H1 (cell line): Measurements from ENCODE around the gene JPT1. TPM values are rescaled to one million over a fixed set of nuclear protein-coding genes. Genes with fewer than 3 reads are reported as not detected.

ENCODE experiments used
- BCL11A ChIP-seq, 2 experiments: IDR thresholded peaks; one replicate each; pipeline ENCODE4 v1.6.1; 2011; ENCODE audit warnings: low read depth in 2 of 2, low read length in 2 of 2, mild to moderate bottlenecking in 2 of 2
- CBX5 ChIP-seq: fragments of 300-800, 300-1000 bp; sonication (generic); IDR thresholded peaks from 2 replicates; pipeline ENCODE4 v1.7.1; 2016; ENCODE audit warnings: antibody characterized with exemption, low read length, low read depth
- CEBPB ChIP-seq: IDR thresholded peaks from 2 replicates; pipeline ENCODE4 v1.6.1; 2012; ENCODE audit warnings: low read depth, low read length
- CTBP2 ChIP-seq: IDR thresholded peaks from 2 replicates; pipeline ENCODE4 v1.7.0; 2011; ENCODE audit warnings: borderline replicate concordance, mild to moderate bottlenecking, moderate library complexity, mixed read lengths, low read length; ENCODE audit not compliant: insufficient read depth, insufficient read length
- EZH2 ChIP-seq: fragments of 200-600 bp; sonication (generic); IDR thresholded peaks from 2 replicates; pipeline ENCODE4 v1.7.1; 2012; ENCODE audit warnings: low read depth, mild to moderate bottlenecking, moderate library complexity, low read length, inconsistent platforms; ENCODE audit not compliant: severe bottlenecking
- HDAC6 ChIP-seq: IDR thresholded peaks from one replicate; pipeline ENCODE4 v1.7.1; 2012; ENCODE audit warnings: low read depth, mild to moderate bottlenecking, inconsistent platforms, low read length, moderate library complexity
- JUND ChIP-seq: IDR thresholded peaks from 2 replicates; pipeline ENCODE4 v1.6.1; 2011; ENCODE audit warnings: mild to moderate bottlenecking, improper control_type of control experiment, low read length
- KDM1A ChIP-seq: fragments of 200-600, 300-600 bp; sonication (generic); IDR thresholded peaks from 2 replicates; pipeline ENCODE4 v1.7.1; 2016; ENCODE audit warnings: mild to moderate bottlenecking, low read length, borderline replicate concordance
- MAFK ChIP-seq: IDR thresholded peaks from 2 replicates; pipeline ENCODE4 v1.6.1; 2012; ENCODE audit warnings: low read depth, mild to moderate bottlenecking, improper control_type of control experiment, low read length
- MAX ChIP-seq: IDR thresholded peaks from 2 replicates; pipeline ENCODE4 v1.6.1; 2012; ENCODE audit warnings: inconsistent platforms
- POLR2A ChIP-seq, 2 experiments: IDR thresholded peaks; 1 replicate in 1 of 2; 2 replicates in 1 of 2; pipeline ENCODE4 v1.6.1; 2011; ENCODE audit warnings: low read depth in 2 of 2, low read length in 2 of 2, mild to moderate bottlenecking in 2 of 2; ENCODE audit errors: control extremely low read depth in 1 of 2
- POLR2AphosphoS5 ChIP-seq: IDR thresholded peaks from 2 replicates; pipeline ENCODE4 v1.6.1; 2011; ENCODE audit warnings: low read depth, low read length
- POU5F1 ChIP-seq: IDR thresholded peaks from 2 replicates; pipeline ENCODE4 v1.6.1; 2011; ENCODE audit warnings: low read depth, mild to moderate bottlenecking, low read length, moderate library complexity
- RBBP5 ChIP-seq: IDR thresholded peaks from 2 replicates; pipeline ENCODE4 v1.7.1; 2012; ENCODE audit warnings: low read depth, mild to moderate bottlenecking, inconsistent platforms, low read length, moderate library complexity, borderline replicate concordance
- RXRA ChIP-seq: IDR thresholded peaks from 2 replicates; pipeline ENCODE4 v1.6.1; 2011; ENCODE audit warnings: low read depth, mild to moderate bottlenecking, low read length, moderate library complexity; ENCODE audit not compliant: insufficient read depth
- SAP30 ChIP-seq: fragments of 300-600 bp; sonication (generic); IDR thresholded peaks from 2 replicates; pipeline ENCODE4 v1.7.1; 2012; ENCODE audit warnings: low read length, moderate library complexity, mild to moderate bottlenecking, inconsistent platforms; ENCODE audit not compliant: insufficient read depth, insufficient replicate concordance
- SIN3A ChIP-seq, 2 experiments: IDR thresholded peaks in 1 of 2; conservative IDR thresholded peaks in 1 of 2; 2 replicates each; pipeline ENCODE4 v1.6.1; 2011 to 2012; ENCODE audit warnings: low read length in 2 of 2, improper control_type of control experiment in 1 of 2, low read depth in 1 of 2, mild to moderate bottlenecking in 1 of 2
- SIX5 ChIP-seq: IDR thresholded peaks from 2 replicates; pipeline ENCODE4 v1.6.1; 2011; ENCODE audit warnings: mild to moderate bottlenecking, low read depth, low read length
- SP1 ChIP-seq: IDR thresholded peaks from 2 replicates; pipeline ENCODE4 v1.6.1; 2011; ENCODE audit warnings: low read depth, low read length
- SP2 ChIP-seq: IDR thresholded peaks from 2 replicates; pipeline ENCODE4 v1.6.1; 2012; ENCODE audit warnings: mild to moderate bottlenecking, low read length, inconsistent platforms
- SUZ12 ChIP-seq: fragments of 200-600 bp; sonication (generic); IDR thresholded peaks from 2 replicates; pipeline ENCODE4 v1.6.1; 2012; ENCODE audit warnings: mild to moderate bottlenecking, inconsistent platforms, low read length, moderate library complexity, mixed read lengths
- TEAD4 ChIP-seq: IDR thresholded peaks from 2 replicates; pipeline ENCODE4 v1.6.1; 2012; ENCODE audit warnings: low read depth, low read length, inconsistent platforms, mixed read lengths
- polyA plus RNA-seq, 7 experiments: library from polyadenylated mRNA; depleted of rRNA in 3 of 7; stranded (reverse) in 5 of 7; unstranded in 2 of 7; fragments of >200 nt in 5 of 7; fragments of 200-250 nt in 2 of 7; gene quantifications; 1 replicate in 5 of 7; 2 replicates in 1 of 7; 4 replicates in 1 of 7; pipeline versions ENCODE4 v1.2.1 to v1.2.3, GENCODE V29; 2011 to 2013; ENCODE audit warnings: missing spikeins in 2 of 7, mixed read lengths in 2 of 7
- total RNA-seq: library from RNA; stranded (reverse); fragmentation: NEBNext Ultra II Directional; extraction: Animal tissue kit (Norgen Biotek cat#: 25700); gene quantifications from 2 replicates; pipeline ENCODE4 v1.2.1, GENCODE V29; 2021
- TF ChIP-seq, protein P1 (sequence below): IDR thresholded peaks from 2 replicates; pipeline ENCODE4 v1.6.1; 2011; ENCODE audit warnings: low read depth, mild to moderate bottlenecking, low read length; ENCODE audit not compliant: insufficient read depth

Gene JPT1
- total and polyA plus RNA-seq, 2 of the 8 experiments (the other 6 are each of a cell fraction or from before 2014, with no cell fraction given): 154 to 369 TPM

- TF ChIP-seq JUND (0 out of 2 replicates have a peak, but pooled peaks have one; percentile 8), MAX (peak; percentile 73), SP2 (peak; percentile 82), CEBPB (no peak), EZH2 (no peak), CTBP2 (peak; percentile 86), MAFK (0 out of 2 replicates have a peak, but pooled peaks have one; percentile 15), SIX5 (no peak), HDAC6 (peak; percentile 32), CBX5 (no peak), POLR2A (IDR thresholded peaks at IDR 0.05; ENCODE audit: control extremely low read depth in 1 of 2, low read depth in 2 of 2, low read length in 2 of 2) (peak; percentile 100), POLR2AphosphoS5 (peak; percentile 99), SP1 (peak; percentile 99), SAP30 (no peak), SUZ12 (no peak), POU5F1 (no peak), SIN3A (conservative IDR thresholded peaks at IDR 0.05 in 1 of 2, IDR thresholded peaks at IDR 0.05 in 1 of 2; ENCODE audit: low read depth in 1 of 2, low read length in 2 of 2) (peak; percentile 97 to 99; a peak in 3 of 4 replicates), KDM1A (no peak), RBBP5 (no peak), BCL11A (IDR thresholded peaks at IDR 0.05; ENCODE audit: low read depth in 2 of 2, low read length in 2 of 2) (no peak), RXRA (no peak), TEAD4 (no peak)
- TF ChIP-seq, protein P1, sequence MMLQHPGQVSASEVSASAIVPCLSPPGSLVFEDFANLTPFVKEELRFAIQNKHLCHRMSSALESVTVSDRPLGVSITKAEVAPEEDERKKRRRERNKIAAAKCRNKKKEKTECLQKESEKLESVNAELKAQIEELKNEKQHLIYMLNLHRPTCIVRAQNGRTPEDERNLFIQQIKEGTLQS: no peak
Measured at GRCh38 chr17:75154195-75155106, at the start of gene JPT1 (continued).
